Breast epithelium (tissue), 3 donors: ENCODE measurements around the gene PHACTR1.

Experiments used
- CTCF ChIP-seq, 3 donors: fragments of 450-650 bp; IDR thresholded peaks; one replicate each; pipeline ENCODE4 v1.5.1; 2016 to 2017; ENCODE audit warnings: antibody characterized with exemption in 3 of 3, mild to moderate bottlenecking in 3 of 3, moderate library complexity in 3 of 3
- POLR2A ChIP-seq: fragments of 450-650 bp; IDR thresholded peaks from one replicate; pipeline ENCODE4 v1.6.1; 2016; ENCODE audit warnings: antibody characterized with exemption, mild to moderate bottlenecking, moderate library complexity
- POLR2AphosphoS5 ChIP-seq, 3 donors: sonication (generic); formaldehyde crosslinking; IDR thresholded peaks; one replicate each; pipeline ENCODE4 v1.6.1; 2017; ENCODE audit warnings: antibody characterized with exemption in 3 of 3

GRCh38 chr6:13311155-13311554 lies 594.6 kb downstream of the PHACTR1 start:
- TF ChIP-seq CTCF (IDR thresholded peaks at IDR 0.05) (no peak), POLR2A (no peak), POLR2AphosphoS5 (IDR thresholded peaks at IDR 0.05) (no peak)
